ENCODE measurements around the gene RGL1.

- TF ChIP-seq CTCF (conservative IDR thresholded peaks at IDR 0.05; ENCODE audit: low read length) (no peak), EZH2phosphoT487 (IDR thresholded peaks at IDR 0.05; ENCODE audit: borderline replicate concordance) (no peak)
These were observed 86.4 kb downstream of the RGL1 start for GRCh38 chr1:183891158-183891856.
